Mesendoderm (in vitro differentiated cells): ENCODE measurements around the gene SEC61B. TPM values are rescaled to one million over a fixed set of nuclear protein-coding genes. Genes with fewer than 3 reads are reported as not detected.
A peak's percentile ranks its signal among the peaks of the same experiment; 100 is the strongest.

Experiments used
- DNase-seq: peaks from one replicate; pipeline ENCODE4 v3.0.0; 2013
- H2AK5ac ChIP-seq: 2 replicates; pipeline ENCODE4 v1.6.1; 2013; ENCODE audit warnings: low read length, inconsistent platforms
- H2BK120ac ChIP-seq: 2 replicates; pipeline ENCODE4 v1.6.1; 2013; ENCODE audit warnings: low read depth, mild to moderate bottlenecking, low read length, moderate library complexity, mixed read lengths
- H2BK15ac ChIP-seq: replicated peaks from 2 replicates; pipeline ENCODE4 v1.6.1; 2013; ENCODE audit warnings: low read depth, mild to moderate bottlenecking, moderate library complexity
- H2BK5ac ChIP-seq: 2 replicates; pipeline ENCODE4 v1.6.1; 2013; ENCODE audit warnings: low read length, inconsistent platforms
- H3K18ac ChIP-seq: 2 replicates; pipeline ENCODE4 v1.6.1; 2013; ENCODE audit warnings: mild to moderate bottlenecking, low read length, mixed read lengths
- H3K23ac ChIP-seq: one replicate; pipeline ENCODE4 v1.6.1; 2013; ENCODE audit warnings: low read length
- H3K27ac ChIP-seq: 2 replicates; pipeline ENCODE4 v1.5.1; 2013; ENCODE audit warnings: low read depth, mild to moderate bottlenecking, inconsistent platforms, low read length, moderate library complexity
- H3K27me3 ChIP-seq: 2 replicates; pipeline ENCODE4 v1.6.1; 2013; ENCODE audit warnings: low read length, control low read depth, mild to moderate bottlenecking, inconsistent platforms; ENCODE audit not compliant: insufficient read depth, poor library complexity
- H3K36me3 ChIP-seq: 2 replicates; pipeline ENCODE4 v1.6.1; 2013; ENCODE audit warnings: low read length, inconsistent platforms; ENCODE audit not compliant: control insufficient read depth, insufficient read depth
- H3K4ac ChIP-seq: one replicate; pipeline ENCODE4 v1.6.1; 2013; ENCODE audit warnings: low read depth, mild to moderate bottlenecking, low read length, moderate library complexity
- H3K4me1 ChIP-seq: 2 replicates; pipeline ENCODE4 v1.6.1; 2013; ENCODE audit warnings: low read depth, low read length, inconsistent platforms; ENCODE audit not compliant: control insufficient read depth
- H3K4me2 ChIP-seq: 2 replicates; pipeline ENCODE4 v1.6.1; 2013; ENCODE audit warnings: low read length
- H3K4me3 ChIP-seq: 2 replicates; pipeline ENCODE4 v1.5.1; 2013; ENCODE audit warnings: mild to moderate bottlenecking, low read length
- H3K56ac ChIP-seq: one replicate; pipeline ENCODE4 v1.6.1; 2013; ENCODE audit warnings: low read length
- H3K79me1 ChIP-seq: 2 replicates; pipeline ENCODE4 v1.6.1; 2013; ENCODE audit warnings: low read length, inconsistent platforms
- H3K79me2 ChIP-seq: 2 replicates; pipeline ENCODE4 v1.6.1; 2013; ENCODE audit warnings: mild to moderate bottlenecking, low read length; ENCODE audit not compliant: control insufficient read depth, insufficient read depth
- H3K9ac ChIP-seq: 2 replicates; pipeline ENCODE4 v1.6.1; 2013; ENCODE audit warnings: low read length, inconsistent platforms
- H4K5ac ChIP-seq: one replicate; pipeline ENCODE4 v1.6.1; 2013; ENCODE audit warnings: low read length
- H4K8ac ChIP-seq: one replicate; pipeline ENCODE4 v1.6.1; 2013; ENCODE audit warnings: low read depth, mild to moderate bottlenecking, control low read depth, low read length, moderate library complexity
- WGBS: extraction: QIAGEN DNeasy Blood & Tissue Kit; methylation state at CpG from one replicate; pipeline ENCODE4 v1.1.7; 2013; ENCODE audit warnings: low lambda C conversion rate, missing lambda C conversion rate; ENCODE audit not compliant: insufficient coverage; ENCODE audit errors: extremely low coverage; 5-methylcytosine and 5-hydroxymethylcytosine counted together
- polyA plus RNA-seq, 2 experiments: library from polyadenylated mRNA; stranded (reverse); fragments of 200-250 nt; gene quantifications; one replicate each; pipeline ENCODE4 v1.2.3, GENCODE V29; 2013

SEC61B gene
- 561 TPM for polyA plus RNA-seq (2013, experiment 1 of 2)
- polyA plus RNA-seq (2013, experiment 2 of 2) = 537 TPM

GRCh38 chr9:99221621-99222415, at the start of gene SEC61B, which contains the start of gene ALG2:
SEC61B (plus strand) TSS chr9:99222282; CDS start chr9:99222364, 82 bp downstream.
ALG2 (minus strand) TSS chr9:99221942; CDS start chr9:99221894, 48 bp downstream.
- H2BK15ac ChIP-seq = no peak within 1 kb of the TSS
- WGBS = no CpG with 5 or more reads among the region's 70 CpGs

GRCh38 chr9:99173570-99174504, 48.2 kb upstream of the SEC61B start:
- Histone ChIP-seq H3K56ac (no peak overlapping the region), H2BK120ac (no peak overlapping the region), H3K4me2 (no peak overlapping the region), H3K27ac (no peak overlapping the region), H3K4ac (no peak overlapping the region), H3K27me3 (no peaks in the 10 kb centered on the region), H4K8ac (no peak overlapping the region), H3K18ac (no peak overlapping the region), H2BK5ac (no peak overlapping the region), H3K4me1 (peaks cover 7% of the 10 kb centered on the region), H3K23ac (no peak overlapping the region), H3K4me3 (no peak overlapping the region), H2AK5ac (no peak overlapping the region), H3K9ac (no peak overlapping the region), H2BK15ac (no peak overlapping the region), H3K79me1 (no peaks in the 10 kb centered on the region), H4K5ac (no peak overlapping the region), H3K79me2 (no peaks in the 10 kb centered on the region), H3K36me3 (no peaks in the 10 kb centered on the region)
- no peak for DNase-seq
- WGBS = no CpG with 5 or more reads among the region's 10 CpGs

More at GRCh38 chr9:99221621-99222415, at the start of gene SEC61B, which contains the start of gene ALG2:
- peak within 1 kb of the TSS; percentile 85 for H3K27ac ChIP-seq
- H2AK5ac ChIP-seq = no peak within 1 kb of the TSS
- H3K18ac ChIP-seq = no peak within 1 kb of the TSS
- peaks cover 72% of the 10 kb centered on the region for H3K79me2 ChIP-seq
- H3K56ac ChIP-seq = peak within 1 kb of the TSS; percentile 98
- no peak within 1 kb of the TSS for H4K5ac ChIP-seq
- no peaks in the 10 kb centered on the region for H3K36me3 ChIP-seq
- H3K4me3 ChIP-seq = peak within 1 kb of the TSS; percentile 92
- H3K4me1 ChIP-seq = peaks cover 2% of the 10 kb centered on the region
- peak within 1 kb of the TSS; percentile 85 for H3K23ac ChIP-seq
- no peak within 1 kb of the TSS for H2BK120ac ChIP-seq
- no peaks in the 10 kb centered on the region for H3K27me3 ChIP-seq
- H3K4me2 ChIP-seq = peak within 1 kb of the TSS; percentile 78
- peaks cover 32% of the 10 kb centered on the region for H3K79me1 ChIP-seq
- peak within 1 kb of the TSS; percentile 17 for H3K4ac ChIP-seq
- DNase-seq = peak; percentile 96
- peak within 1 kb of the TSS; percentile 95 for H3K9ac ChIP-seq
- no peak within 1 kb of the TSS for H4K8ac ChIP-seq
- peak within 1 kb of the TSS; percentile 64 for H2BK5ac ChIP-seq

GRCh38 chr9:99176527-99177013, 45.5 kb upstream of the SEC61B start:
- Histone ChIP-seq H2AK5ac (no peak overlapping the region), H3K27ac (no peak overlapping the region), H3K9ac (no peak overlapping the region), H3K18ac (no peak overlapping the region), H3K4me2 (no peak overlapping the region), H4K5ac (no peak overlapping the region), H3K23ac (no peak overlapping the region), H4K8ac (no peak overlapping the region), H3K27me3 (no peaks in the 10 kb centered on the region), H3K4me3 (no peak overlapping the region), H2BK120ac (no peak overlapping the region), H3K79me2 (no peaks in the 10 kb centered on the region), H3K79me1 (no peaks in the 10 kb centered on the region), H3K4ac (no peak overlapping the region), H2BK5ac (no peak overlapping the region), H3K4me1 (no peaks in the 10 kb centered on the region), H3K36me3 (no peaks in the 10 kb centered on the region), H2BK15ac (no peak overlapping the region), H3K56ac (no peak overlapping the region)
- WGBS = no CpG with 5 or more reads among the region's 4 CpGs
- no peak for DNase-seq

GRCh38 chr9:99177576-99178366, 44.3 kb upstream of the SEC61B start:
- DNase-seq = no peak
- Histone ChIP-seq H4K8ac (no peak overlapping the region), H3K79me2 (no peaks in the 10 kb centered on the region), H2BK5ac (no peak overlapping the region), H4K5ac (no peak overlapping the region), H3K36me3 (no peaks in the 10 kb centered on the region), H3K18ac (no peak overlapping the region), H3K4me3 (no peak overlapping the region), H3K23ac (no peak overlapping the region), H3K4ac (no peak overlapping the region), H3K27me3 (no peaks in the 10 kb centered on the region), H2BK120ac (no peak overlapping the region), H2AK5ac (no peak overlapping the region), H3K79me1 (no peaks in the 10 kb centered on the region), H3K4me1 (no peaks in the 10 kb centered on the region), H3K27ac (no peak overlapping the region), H2BK15ac (no peak overlapping the region), H3K9ac (no peak overlapping the region), H3K56ac (no peak overlapping the region), H3K4me2 (no peak overlapping the region)
- no CpG with 5 or more reads among the region's 8 CpGs for WGBS
